Activated CD8-positive, alpha-beta T cell treated with anti-CD3 and anti-CD28 coated beads for 36 hours (primary cell): ENCODE data around the gene CDHR3. TPM values are rescaled to one million over a fixed set of nuclear protein-coding genes. Genes with fewer than 3 reads are reported as not detected.

Source experiments
- ATAC-seq: fragments of 200-7000 bp; cut with Tn5 transposase; one replicate; pipeline ENCODE4 v1.10.0; 2021; ENCODE audit warnings: mild to moderate bottlenecking, moderate library complexity
- CTCF ChIA-PET: fragments of 350-600 bp; sonication (Branson Sonifier 250); formaldehyde crosslinking; loops from one replicate; lab custom pipeline; 2021; ENCODE audit warnings: antibody characterized with exemption; lab: Charles Lee
- POLR2A ChIA-PET: fragments of 350-600 bp; sonication (Branson Sonifier 250); formaldehyde crosslinking; loops from one replicate; lab custom pipeline; 2021; ENCODE audit warnings: antibody characterized with exemption; lab: Charles Lee
- DNase-seq: peaks from one replicate; pipeline ENCODE4 v3.0.0-alpha.2; 2020
- H3K27ac Mint-ChIP-seq: one replicate; pipeline ENCODE4 v1.8.0; 2021; ENCODE audit warnings: mild to moderate bottlenecking, mixed read lengths
- H3K27me3 Mint-ChIP-seq: one replicate; pipeline ENCODE4 v1.8.0; 2021; ENCODE audit warnings: mixed read lengths
- H3K36me3 Mint-ChIP-seq: one replicate; pipeline ENCODE4 v1.8.0; 2021; ENCODE audit warnings: low read depth, mixed read lengths
- H3K4me1 Mint-ChIP-seq: one replicate; pipeline ENCODE4 v1.8.0; 2021; ENCODE audit warnings: low read depth, mixed read lengths
- H3K4me3 Mint-ChIP-seq: one replicate; pipeline ENCODE4 v1.8.0; 2021; ENCODE audit warnings: mild to moderate bottlenecking, moderate library complexity, mixed read lengths
- H3K9me3 Mint-ChIP-seq: one replicate; pipeline ENCODE4 v1.8.0; 2021; ENCODE audit warnings: mixed read lengths
- CTCF ChIP-seq: fragments of 200-600 bp; IDR thresholded peaks from one replicate; pipeline ENCODE4 v1.8.0; 2022; ENCODE audit warnings: antibody characterized with exemption, mild to moderate bottlenecking
- intact Hi-C: fragments of 100-400 bp; cut with micrococcal nuclease; formaldehyde crosslinking; loops from one replicate; pipeline ENCODE4 v1.10.0; 2022
- total RNA-seq, 2 experiments: library from RNA; stranded (reverse); gene quantifications; one replicate each; pipeline ENCODE4 v1.2.3, GENCODE V29; 2021

Gene CDHR3
- total RNA-seq, 2 experiments from 2014 or later = 0.58 to 0.74 TPM

GRCh38 chr7:106049139-106049752 is 86.2 kb downstream of the CDHR3 start:
- H3K9me3 Mint-ChIP-seq = no peaks in the 10 kb centered on the region
- POLR2A ChIA-PET = no interaction called here
- H3K36me3 Mint-ChIP-seq = no peaks in the 10 kb centered on the region
- no peak for TF ChIP-seq CTCF
- no peak overlapping the region for H3K4me3 Mint-ChIP-seq
- no peak for DNase-seq
- no peak for ATAC-seq
- no peak overlapping the region for H3K27ac Mint-ChIP-seq
- intact Hi-C loops = loop anchor here (10.0 kb wide), 1 partner anchor 114 kb away; no protein-coding TSS in a partner anchor
- H3K4me1 Mint-ChIP-seq = no peaks in the 10 kb centered on the region
- no peaks in the 10 kb centered on the region for H3K27me3 Mint-ChIP-seq
- CTCF ChIA-PET = interaction anchor here (2.6 to 3.0 kb wide), 2 partner anchors 104 to 105 kb away, joined by 15 to 17 read pairs; no protein-coding TSS in a partner anchor

- H3K4me1 Mint-ChIP-seq = no peaks in the 10 kb centered on the region
- H3K9me3 Mint-ChIP-seq = no peaks in the 10 kb centered on the region
- H3K27me3 Mint-ChIP-seq = no peaks in the 10 kb centered on the region
- ChIA-PET POLR2A (no interaction called here), CTCF (interaction anchor here (0.7 to 2.6 kb wide), 5 partner anchors 8 to 393 kb away, joined by 3 to 15 read pairs (median 3); no protein-coding TSS in a partner anchor)
- no peak for TF ChIP-seq CTCF
- DNase-seq (no peak), ATAC-seq (no peak)
- H3K27ac Mint-ChIP-seq = no peak overlapping the region
- intact Hi-C loops = no loop called here
- H3K4me3 Mint-ChIP-seq = no peak overlapping the region
- H3K36me3 Mint-ChIP-seq = no peaks in the 10 kb centered on the region
Observed at GRCh38 chr7:106050002-106050745, 87.1 kb downstream of the CDHR3 start.

- Mint-ChIP-seq H3K4me1 (no peaks in the 10 kb centered on the region), H3K27ac (no peak overlapping the region), H3K9me3 (no peaks in the 10 kb centered on the region), H3K4me3 (no peak overlapping the region), H3K27me3 (no peaks in the 10 kb centered on the region), H3K36me3 (no peaks in the 10 kb centered on the region)
- ChIA-PET POLR2A (no interaction called here), CTCF (interaction anchor here (0.7 to 2.6 kb wide), 5 partner anchors 8 to 393 kb away, joined by 3 to 15 read pairs (median 3); no protein-coding TSS in a partner anchor)
- no peak for TF ChIP-seq CTCF
- DNase-seq = no peak
- no peak for ATAC-seq
- intact Hi-C loops = no loop called here
Observed at GRCh38 chr7:106050746-106051117, 87.7 kb downstream of the CDHR3 start.

GRCh38 chr7:106052681-106053080 is 89.6 kb downstream of the CDHR3 start:
- no peak overlapping the region for H3K4me3 Mint-ChIP-seq
- CTCF ChIA-PET = no interaction called here
- no peak for TF ChIP-seq CTCF
- ATAC-seq (no peak), DNase-seq (no peak)
- no peak overlapping the region for H3K27ac Mint-ChIP-seq
- no peaks in the 10 kb centered on the region for H3K9me3 Mint-ChIP-seq
- H3K4me1 Mint-ChIP-seq = peaks cover 9% of the 10 kb centered on the region
- POLR2A ChIA-PET = no interaction called here
- H3K27me3 Mint-ChIP-seq = no peaks in the 10 kb centered on the region
- intact Hi-C loops = no loop called here
- no peaks in the 10 kb centered on the region for H3K36me3 Mint-ChIP-seq

GRCh38 chr7:106053109-106053508 is 90.0 kb downstream of the CDHR3 start:
- Mint-ChIP-seq H3K27ac (no peak overlapping the region), H3K36me3 (no peaks in the 10 kb centered on the region), H3K4me1 (peaks cover 13% of the 10 kb centered on the region), H3K4me3 (no peak overlapping the region), H3K27me3 (no peaks in the 10 kb centered on the region), H3K9me3 (no peaks in the 10 kb centered on the region)
- POLR2A ChIA-PET = no interaction called here
- TF ChIP-seq CTCF = no peak
- intact Hi-C loops = no loop called here
- ATAC-seq (no peak), DNase-seq (no peak)
- CTCF ChIA-PET = no interaction called here
